HEK293 (cell line): ENCODE results near the gene ZBED5.

ENCODE experiments used
- ZNF155 ChIP-seq: fragments of 450-650 bp; formaldehyde crosslinking; IDR thresholded peaks from 2 replicates; pipeline ENCODE4 v1.5.1; 2016; ENCODE audit warnings: missing biosample characterization, missing genetic modification characterization
- ZNF19 ChIP-seq: fragments of 450-650 bp; formaldehyde crosslinking; IDR thresholded peaks from 2 replicates; pipeline ENCODE4; 2016; ENCODE audit warnings: missing biosample characterization, missing genetic modification characterization, low read depth
- ZNF274 ChIP-seq, 2 experiments: fragments of 200-500 bp in 1 of 2; fragments of 450-650 bp in 1 of 2; sonication (Bioruptor generic) in 1 of 2; formaldehyde crosslinking in 1 of 2; IDR thresholded peaks; 2 replicates each; pipeline versions ENCODE4 v1.5.1 to v1.6.1; 2014 to 2016; ENCODE audit warnings: borderline replicate concordance in 1 of 2, inconsistent platforms in 1 of 2, low read length in 1 of 2, missing biosample characterization in 1 of 2, missing genetic modification characterization in 1 of 2
- ZNF660 ChIP-seq: fragments of 450-650 bp; IDR thresholded peaks from 2 replicates; pipeline ENCODE4 v1.5.1; 2018; ENCODE audit warnings: missing biosample characterization, mild to moderate bottlenecking, missing genetic modification characterization
- TF ChIP-seq, protein P1 (sequence below): fragments of 450-650 bp; formaldehyde crosslinking; IDR thresholded peaks from 2 replicates; pipeline ENCODE4 v1.5.1; 2016; ENCODE audit warnings: missing biosample characterization, missing genetic modification characterization
- TF ChIP-seq, protein P2 (sequence below): fragments of 450-650 bp; formaldehyde crosslinking; optimal IDR thresholded peaks from 2 replicates; pipeline ENCODE3; 2016; ENCODE audit warnings: missing biosample characterization, mild to moderate bottlenecking, missing genetic modification characterization
- TF ChIP-seq, protein P3 (sequence below): fragments of 450-650 bp; formaldehyde crosslinking; IDR thresholded peaks from 2 replicates; pipeline ENCODE4 v1.5.1; 2016; ENCODE audit warnings: missing biosample characterization, missing genetic modification characterization, borderline replicate concordance
- TF ChIP-seq, protein P4 (sequence below): fragments of 450-650 bp; formaldehyde crosslinking; IDR thresholded peaks from 2 replicates; pipeline ENCODE4 v1.5.1; 2017; ENCODE audit warnings: missing biosample characterization, missing genetic modification characterization

- TF ChIP-seq, protein P1, sequence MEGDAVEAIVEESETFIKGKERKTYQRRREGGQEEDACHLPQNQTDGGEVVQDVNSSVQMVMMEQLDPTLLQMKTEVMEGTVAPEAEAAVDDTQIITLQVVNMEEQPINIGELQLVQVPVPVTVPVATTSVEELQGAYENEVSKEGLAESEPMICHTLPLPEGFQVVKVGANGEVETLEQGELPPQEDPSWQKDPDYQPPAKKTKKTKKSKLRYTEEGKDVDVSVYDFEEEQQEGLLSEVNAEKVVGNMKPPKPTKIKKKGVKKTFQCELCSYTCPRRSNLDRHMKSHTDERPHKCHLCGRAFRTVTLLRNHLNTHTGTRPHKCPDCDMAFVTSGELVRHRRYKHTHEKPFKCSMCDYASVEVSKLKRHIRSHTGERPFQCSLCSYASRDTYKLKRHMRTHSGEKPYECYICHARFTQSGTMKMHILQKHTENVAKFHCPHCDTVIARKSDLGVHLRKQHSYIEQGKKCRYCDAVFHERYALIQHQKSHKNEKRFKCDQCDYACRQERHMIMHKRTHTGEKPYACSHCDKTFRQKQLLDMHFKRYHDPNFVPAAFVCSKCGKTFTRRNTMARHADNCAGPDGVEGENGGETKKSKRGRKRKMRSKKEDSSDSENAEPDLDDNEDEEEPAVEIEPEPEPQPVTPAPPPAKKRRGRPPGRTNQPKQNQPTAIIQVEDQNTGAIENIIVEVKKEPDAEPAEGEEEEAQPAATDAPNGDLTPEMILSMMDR (tag by site-specific recombination) = no peak
- TF ChIP-seq, protein P2, sequence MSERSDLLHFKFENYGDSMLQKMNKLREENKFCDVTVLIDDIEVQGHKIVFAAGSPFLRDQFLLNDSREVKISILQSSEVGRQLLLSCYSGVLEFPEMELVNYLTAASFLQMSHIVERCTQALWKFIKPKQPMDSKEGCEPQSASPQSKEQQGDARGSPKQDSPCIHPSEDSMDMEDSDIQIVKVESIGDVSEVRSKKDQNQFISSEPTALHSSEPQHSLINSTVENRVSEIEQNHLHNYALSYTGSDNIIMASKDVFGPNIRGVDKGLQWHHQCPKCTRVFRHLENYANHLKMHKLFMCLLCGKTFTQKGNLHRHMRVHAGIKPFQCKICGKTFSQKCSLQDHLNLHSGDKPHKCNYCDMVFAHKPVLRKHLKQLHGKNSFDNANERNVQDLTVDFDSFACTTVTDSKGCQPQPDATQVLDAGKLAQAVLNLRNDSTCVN = no peak
- TF ChIP-seq, protein P3, sequence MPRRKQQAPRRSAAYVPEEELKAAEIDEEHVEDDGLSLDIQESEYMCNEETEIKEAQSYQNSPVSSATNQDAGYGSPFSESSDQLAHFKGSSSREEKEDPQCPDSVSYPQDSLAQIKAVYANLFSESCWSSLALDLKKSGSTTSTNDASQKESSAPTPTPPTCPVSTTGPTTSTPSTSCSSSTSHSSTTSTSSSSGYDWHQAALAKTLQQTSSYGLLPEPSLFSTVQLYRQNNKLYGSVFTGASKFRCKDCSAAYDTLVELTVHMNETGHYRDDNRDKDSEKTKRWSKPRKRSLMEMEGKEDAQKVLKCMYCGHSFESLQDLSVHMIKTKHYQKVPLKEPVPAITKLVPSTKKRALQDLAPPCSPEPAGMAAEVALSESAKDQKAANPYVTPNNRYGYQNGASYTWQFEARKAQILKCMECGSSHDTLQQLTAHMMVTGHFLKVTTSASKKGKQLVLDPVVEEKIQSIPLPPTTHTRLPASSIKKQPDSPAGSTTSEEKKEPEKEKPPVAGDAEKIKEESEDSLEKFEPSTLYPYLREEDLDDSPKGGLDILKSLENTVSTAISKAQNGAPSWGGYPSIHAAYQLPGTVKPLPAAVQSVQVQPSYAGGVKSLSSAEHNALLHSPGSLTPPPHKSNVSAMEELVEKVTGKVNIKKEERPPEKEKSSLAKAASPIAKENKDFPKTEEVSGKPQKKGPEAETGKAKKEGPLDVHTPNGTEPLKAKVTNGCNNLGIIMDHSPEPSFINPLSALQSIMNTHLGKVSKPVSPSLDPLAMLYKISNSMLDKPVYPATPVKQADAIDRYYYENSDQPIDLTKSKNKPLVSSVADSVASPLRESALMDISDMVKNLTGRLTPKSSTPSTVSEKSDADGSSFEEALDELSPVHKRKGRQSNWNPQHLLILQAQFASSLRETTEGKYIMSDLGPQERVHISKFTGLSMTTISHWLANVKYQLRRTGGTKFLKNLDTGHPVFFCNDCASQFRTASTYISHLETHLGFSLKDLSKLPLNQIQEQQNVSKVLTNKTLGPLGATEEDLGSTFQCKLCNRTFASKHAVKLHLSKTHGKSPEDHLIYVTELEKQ (tag by site-specific recombination) = no peak
- TF ChIP-seq ZNF274 (IDR thresholded peaks at IDR 0.05; ENCODE audit: low read length) = no peak
- TF ChIP-seq ZNF274 (tag by site-specific recombination; IDR thresholded peaks at IDR 0.05; ENCODE audit: borderline replicate concordance) = no peak
- TF ChIP-seq ZNF660 (tag by site-specific recombination) = no peak
- no peak for TF ChIP-seq ZNF19 (tag by site-specific recombination)
- TF ChIP-seq ZNF155 (tag by site-specific recombination) = no peak
- TF ChIP-seq, protein P4, sequence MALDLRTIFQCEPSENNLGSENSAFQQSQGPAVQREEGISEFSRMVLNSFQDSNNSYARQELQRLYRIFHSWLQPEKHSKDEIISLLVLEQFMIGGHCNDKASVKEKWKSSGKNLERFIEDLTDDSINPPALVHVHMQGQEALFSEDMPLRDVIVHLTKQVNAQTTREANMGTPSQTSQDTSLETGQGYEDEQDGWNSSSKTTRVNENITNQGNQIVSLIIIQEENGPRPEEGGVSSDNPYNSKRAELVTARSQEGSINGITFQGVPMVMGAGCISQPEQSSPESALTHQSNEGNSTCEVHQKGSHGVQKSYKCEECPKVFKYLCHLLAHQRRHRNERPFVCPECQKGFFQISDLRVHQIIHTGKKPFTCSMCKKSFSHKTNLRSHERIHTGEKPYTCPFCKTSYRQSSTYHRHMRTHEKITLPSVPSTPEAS = no peak
Observed at GRCh38 chr11:10897150-10897549, 39.3 kb upstream of the ZBED5 start.
